Measurements from ENCODE around the gene ADAT1.

GRCh38 chr16:75658175-75658574, 35.1 kb upstream of the ADAT1 start:
- TF ChIP-seq YY1 (IDR thresholded peaks at IDR 0.05; ENCODE audit: insufficient read depth, insufficient read length) (no peak), ZNF274 (IDR thresholded peaks at IDR 0.05; ENCODE audit: low read depth, low read length) (no peak), SUZ12 (IDR thresholded peaks at IDR 0.05; ENCODE audit: extremely low read depth, insufficient read depth, insufficient read length) (no peak)
